Prostate gland (tissue), 2 donors: Measurements from ENCODE around the gene AOPEP.

Experiments
- POLR2A ChIP-seq: fragments of 450-650 bp; IDR thresholded peaks from one replicate; pipeline ENCODE4 v1.6.1; 2016; ENCODE audit warnings: antibody characterized with exemption, mild to moderate bottlenecking
- POLR2AphosphoS5 ChIP-seq: sonication (generic); formaldehyde crosslinking; IDR thresholded peaks from one replicate; pipeline ENCODE4 v1.6.1; 2017; ENCODE audit warnings: antibody characterized with exemption
- TF ChIP-seq, protein P1 (sequence below), 4 experiments: fragments of 200-600 bp in 2 of 4; fragments of 450-650 bp in 2 of 4; sonication (generic) in 2 of 4; IDR thresholded peaks; 1 replicate in 3 of 4; 2 replicates in 1 of 4; pipeline ENCODE4 v1.5.1; 2016 to 2019; ENCODE audit warnings: antibody characterized with exemption in 4 of 4, mild to moderate bottlenecking in 2 of 4, moderate library complexity in 2 of 4

GRCh38 chr9:95116002-95116807, 389.7 kb downstream of the AOPEP start:
- TF ChIP-seq POLR2AphosphoS5 (peak; percentile 88), POLR2A (no peak)
- TF ChIP-seq, protein P1, sequence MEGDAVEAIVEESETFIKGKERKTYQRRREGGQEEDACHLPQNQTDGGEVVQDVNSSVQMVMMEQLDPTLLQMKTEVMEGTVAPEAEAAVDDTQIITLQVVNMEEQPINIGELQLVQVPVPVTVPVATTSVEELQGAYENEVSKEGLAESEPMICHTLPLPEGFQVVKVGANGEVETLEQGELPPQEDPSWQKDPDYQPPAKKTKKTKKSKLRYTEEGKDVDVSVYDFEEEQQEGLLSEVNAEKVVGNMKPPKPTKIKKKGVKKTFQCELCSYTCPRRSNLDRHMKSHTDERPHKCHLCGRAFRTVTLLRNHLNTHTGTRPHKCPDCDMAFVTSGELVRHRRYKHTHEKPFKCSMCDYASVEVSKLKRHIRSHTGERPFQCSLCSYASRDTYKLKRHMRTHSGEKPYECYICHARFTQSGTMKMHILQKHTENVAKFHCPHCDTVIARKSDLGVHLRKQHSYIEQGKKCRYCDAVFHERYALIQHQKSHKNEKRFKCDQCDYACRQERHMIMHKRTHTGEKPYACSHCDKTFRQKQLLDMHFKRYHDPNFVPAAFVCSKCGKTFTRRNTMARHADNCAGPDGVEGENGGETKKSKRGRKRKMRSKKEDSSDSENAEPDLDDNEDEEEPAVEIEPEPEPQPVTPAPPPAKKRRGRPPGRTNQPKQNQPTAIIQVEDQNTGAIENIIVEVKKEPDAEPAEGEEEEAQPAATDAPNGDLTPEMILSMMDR (IDR thresholded peaks at IDR 0.05), result peak; percentile 17 to 82 (median 78)
